ENCODE measurements around the gene HECTD2. TPM values are rescaled to one million over a fixed set of nuclear protein-coding genes. Genes with fewer than 3 reads are reported as not detected.
A peak's percentile ranks its signal among the peaks of the same experiment; 100 is the strongest.

Gene HECTD2
- total RNA-seq, 3 donors from 2014 or later = 4.9 to 15.9 (median 5.5) TPM

DNA sequence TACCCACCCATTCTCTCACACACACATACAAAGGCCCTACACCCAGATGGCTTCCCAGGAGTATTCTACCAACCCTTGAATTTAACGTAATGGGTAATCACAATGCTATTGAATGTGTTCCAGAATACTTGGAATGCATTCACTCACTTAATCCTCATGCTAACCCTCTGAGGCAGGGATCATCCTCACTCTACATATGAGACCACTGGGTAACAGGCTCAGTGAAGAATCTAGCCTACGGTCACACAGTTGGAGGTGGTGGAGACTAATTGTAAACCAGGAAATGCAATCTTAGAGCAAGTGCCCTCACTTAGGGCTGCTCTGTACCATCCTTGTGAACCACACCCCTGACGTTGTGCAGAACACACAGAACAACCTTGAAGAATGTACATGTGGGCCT lies 135.2 kb downstream of the HECTD2 start:
- ATAC-seq = no peak
- intact Hi-C loops (cut with DNase I, micrococcal nuclease) = no loop called here

DNA sequence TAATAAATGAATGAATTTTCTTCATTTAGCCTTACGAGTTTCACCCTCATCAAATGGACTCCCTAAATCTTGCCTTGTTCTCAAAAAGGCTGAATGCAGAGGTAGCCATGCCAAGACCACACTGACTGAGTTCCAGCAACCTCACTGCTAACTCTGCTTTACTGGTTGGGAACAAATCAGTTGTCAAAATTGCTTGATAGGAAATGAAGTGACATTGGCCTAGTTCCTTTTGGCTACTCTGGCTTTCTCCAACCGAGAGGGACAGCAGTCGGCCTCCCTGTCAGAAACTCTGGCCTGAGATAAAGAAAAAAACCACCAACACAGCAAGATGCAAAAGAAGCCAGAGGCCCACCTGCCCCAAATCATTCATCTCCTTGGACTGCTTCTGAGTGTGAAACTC lies 135.7 kb downstream of the HECTD2 start:
- Histone ChIP-seq H3K4me3 (no peak overlapping the region), H3K9me3 (no peaks in the 10 kb centered on the region), H3K36me3 (ENCODE audit: low read depth) (no peaks in the 10 kb centered on the region), H3K4me1 (ENCODE audit: low read depth) (no peaks in the 10 kb centered on the region)
- intact Hi-C loops (cut with DNase I, micrococcal nuclease) = no loop called here
- ATAC-seq = no peak
- no peak for DNase-seq
- TF ChIP-seq, protein P1, sequence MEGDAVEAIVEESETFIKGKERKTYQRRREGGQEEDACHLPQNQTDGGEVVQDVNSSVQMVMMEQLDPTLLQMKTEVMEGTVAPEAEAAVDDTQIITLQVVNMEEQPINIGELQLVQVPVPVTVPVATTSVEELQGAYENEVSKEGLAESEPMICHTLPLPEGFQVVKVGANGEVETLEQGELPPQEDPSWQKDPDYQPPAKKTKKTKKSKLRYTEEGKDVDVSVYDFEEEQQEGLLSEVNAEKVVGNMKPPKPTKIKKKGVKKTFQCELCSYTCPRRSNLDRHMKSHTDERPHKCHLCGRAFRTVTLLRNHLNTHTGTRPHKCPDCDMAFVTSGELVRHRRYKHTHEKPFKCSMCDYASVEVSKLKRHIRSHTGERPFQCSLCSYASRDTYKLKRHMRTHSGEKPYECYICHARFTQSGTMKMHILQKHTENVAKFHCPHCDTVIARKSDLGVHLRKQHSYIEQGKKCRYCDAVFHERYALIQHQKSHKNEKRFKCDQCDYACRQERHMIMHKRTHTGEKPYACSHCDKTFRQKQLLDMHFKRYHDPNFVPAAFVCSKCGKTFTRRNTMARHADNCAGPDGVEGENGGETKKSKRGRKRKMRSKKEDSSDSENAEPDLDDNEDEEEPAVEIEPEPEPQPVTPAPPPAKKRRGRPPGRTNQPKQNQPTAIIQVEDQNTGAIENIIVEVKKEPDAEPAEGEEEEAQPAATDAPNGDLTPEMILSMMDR (IDR thresholded peaks at IDR 0.05) = no peak

More for the DNA sequence above, 135.2 kb downstream of the HECTD2 start:
- Histone ChIP-seq H3K4me1 (ENCODE audit: low read depth) (no peaks in the 10 kb centered on the region), H3K36me3 (ENCODE audit: low read depth) (no peaks in the 10 kb centered on the region), H3K9me3 (no peaks in the 10 kb centered on the region), H3K4me3 (no peak overlapping the region)
- TF ChIP-seq, protein P1 (IDR thresholded peaks at IDR 0.05) = no peak
- DNase-seq = no peak

DNA sequence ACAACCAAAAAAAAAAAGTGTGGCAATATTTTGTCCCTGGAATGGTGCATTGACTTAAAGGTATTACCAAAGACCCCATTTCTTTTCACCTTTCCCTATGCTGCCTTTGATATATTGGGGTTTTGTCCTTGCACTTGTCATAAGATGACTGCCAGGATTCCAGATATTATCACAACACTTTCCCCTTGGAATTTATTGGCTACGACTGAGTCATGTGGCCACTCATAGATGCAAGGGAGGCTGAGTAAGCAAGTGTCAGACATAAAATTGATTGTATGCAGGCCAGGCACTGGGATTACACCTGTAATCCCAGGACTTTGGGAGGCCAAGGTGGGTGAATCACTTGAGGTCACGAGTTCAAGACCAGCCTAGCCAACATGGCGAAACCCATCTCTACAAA lies 139.1 kb downstream of the HECTD2 start:
- ATAC-seq = no peak
- Histone ChIP-seq H3K9me3 (no peaks in the 10 kb centered on the region), H3K4me1 (ENCODE audit: low read depth) (no peaks in the 10 kb centered on the region), H3K4me3 (no peak overlapping the region), H3K36me3 (ENCODE audit: low read depth) (no peaks in the 10 kb centered on the region)
- intact Hi-C loops (cut with DNase I, micrococcal nuclease) = no loop called here
- no peak for DNase-seq
- TF ChIP-seq, protein P1 (IDR thresholded peaks at IDR 0.05) = no peak

DNA sequence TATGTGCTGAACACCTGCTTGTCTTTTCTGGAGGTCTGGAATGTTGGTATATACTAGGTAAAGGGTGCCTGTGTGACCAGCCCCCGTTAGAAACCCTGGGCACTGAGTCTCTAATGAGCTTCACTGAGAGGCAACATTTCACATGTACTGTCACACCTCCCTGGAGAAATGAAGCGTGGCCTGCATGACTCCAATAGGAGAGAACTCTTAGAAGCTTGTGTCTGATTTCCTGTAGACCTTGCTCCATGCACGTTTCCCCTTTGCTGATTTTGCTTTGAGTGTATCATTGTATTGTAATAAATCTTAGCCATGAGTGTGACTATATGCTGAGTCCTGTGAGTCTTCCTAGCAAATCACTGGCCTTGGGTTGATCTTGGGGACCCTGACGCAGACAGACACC lies 139.9 kb downstream of the HECTD2 start:
- Histone ChIP-seq H3K9me3 (no peaks in the 10 kb centered on the region), H3K4me1 (ENCODE audit: low read depth) (no peaks in the 10 kb centered on the region), H3K4me3 (no peak overlapping the region), H3K36me3 (ENCODE audit: low read depth) (no peaks in the 10 kb centered on the region)
- TF ChIP-seq, protein P1 (IDR thresholded peaks at IDR 0.05) = no peak
- ATAC-seq = no peak
- intact Hi-C loops (cut with DNase I, micrococcal nuclease) = loop anchor here in 1 of 2 donors (5.0 kb wide), 1 partner anchor 82 kb away; the partner anchor contains the start of gene PPP1R3C
- DNase-seq = no peak

DNA sequence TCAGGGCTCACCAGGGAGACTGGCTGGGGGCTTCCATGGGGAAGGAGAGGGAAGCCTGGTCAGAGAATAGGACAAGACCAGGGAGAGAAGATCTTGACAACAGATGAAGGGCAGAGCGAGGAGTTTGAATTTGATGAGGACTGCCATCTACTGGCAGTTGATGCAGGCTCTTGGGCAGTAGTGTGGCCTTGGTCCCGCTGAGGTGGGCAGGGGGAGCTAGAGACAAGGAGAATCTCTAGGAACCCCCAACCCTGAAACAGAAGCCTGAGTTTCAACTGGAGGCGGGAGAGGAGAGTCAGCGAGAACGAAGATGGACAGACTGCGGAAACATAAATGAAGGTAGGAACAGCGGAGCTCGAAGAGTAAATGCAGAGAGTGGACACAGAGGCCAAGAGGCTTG lies 141.7 kb downstream of the HECTD2 start:
- no peaks in the 10 kb centered on the region for H3K9me3 ChIP-seq
- DNase-seq (peak in 1 of 3 donors; percentile 42), ATAC-seq (peak; percentile 40)
- H3K36me3 ChIP-seq (ENCODE audit: low read depth) = no peaks in the 10 kb centered on the region
- TF ChIP-seq, protein P1 (IDR thresholded peaks at IDR 0.05) = no peak
- H3K4me1 ChIP-seq (ENCODE audit: low read depth) = peaks cover 11% of the 10 kb centered on the region
- no peak overlapping the region for H3K4me3 ChIP-seq
- intact Hi-C loops (cut with DNase I, micrococcal nuclease) = loop anchor here in 1 of 2 donors (5.0 kb wide), 1 partner anchor 80 kb away; the partner anchor contains the start of gene PPP1R3C
